Measurements from ENCODE around the gene ITGAX. TPM values are rescaled to one million over a fixed set of nuclear protein-coding genes. Genes with fewer than 3 reads are reported as not detected.

Gene ITGAX
- total RNA-seq, 1 experiment from 2014 or later: not detected

DNA sequence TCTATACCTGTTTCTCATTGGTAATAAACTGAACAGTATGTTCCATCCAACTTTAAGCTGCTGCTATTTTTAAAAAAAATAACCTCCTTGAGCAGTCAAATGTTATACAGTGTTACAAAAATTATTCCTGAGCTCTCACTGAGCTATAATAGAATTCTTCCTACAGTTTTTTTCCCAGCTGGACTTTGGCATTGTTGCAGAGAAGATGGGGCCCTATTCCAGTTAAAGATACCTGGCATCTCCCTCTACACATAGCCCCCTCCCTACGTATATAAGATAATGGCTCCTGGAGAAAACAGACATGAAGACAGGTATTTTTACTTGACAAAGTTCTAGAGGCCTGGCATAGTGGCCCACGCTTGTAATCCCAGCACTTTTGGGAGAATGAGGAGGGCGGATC, 74.8 kb downstream of the ITGAX start:
- no peak for TF ChIP-seq EZH2phosphoT487 (IDR thresholded peaks at IDR 0.05; ENCODE audit: borderline replicate concordance, low read length)
- no peak for TF ChIP-seq CTCF (conservative IDR thresholded peaks at IDR 0.05; ENCODE audit: low read depth, low read length)
- no peak for TF ChIP-seq EZH2 (IDR thresholded peaks at IDR 0.05; ENCODE audit: low read length, unreplicated experiment)
- Histone ChIP-seq H3K9me3 (ENCODE audit: low read length) (no peaks in the 10 kb centered on the region), H3F3A (ENCODE audit: low read length, unreplicated experiment) (no peaks in the 10 kb centered on the region), H3K9ac (ENCODE audit: low read length) (no peak overlapping the region), H4K20me1 (ENCODE audit: low read length) (no peaks in the 10 kb centered on the region), H3K4me3 (ENCODE audit: low read length) (no peak overlapping the region), H3K4me2 (ENCODE audit: low read length) (no peak overlapping the region), H2AFZ (ENCODE audit: low read length) (no peak overlapping the region), H3K27ac (ENCODE audit: low read length) (no peak overlapping the region), H3K27me3 (ENCODE audit: low read length) (no peaks in the 10 kb centered on the region), H3K79me2 (ENCODE audit: low read length) (no peaks in the 10 kb centered on the region), H3K4me1 (ENCODE audit: insufficient read depth, low read length) (no peaks in the 10 kb centered on the region), H3K9me2 (replicated peaks; ENCODE audit: low read length) (no peaks in the 10 kb centered on the region), H3K36me3 (ENCODE audit: low read depth, low read length) (no peaks in the 10 kb centered on the region)
- ChIA-PET CTCF (no interaction called here), POLR2A (ENCODE audit: unreplicated experiment) (no interaction called here)
- no peak for ATAC-seq
- BruUV-seq (replicated peaks): no TSS peak
- DNase-seq: no peak
- intact Hi-C loops (cut with micrococcal nuclease): no loop called here

DNA sequence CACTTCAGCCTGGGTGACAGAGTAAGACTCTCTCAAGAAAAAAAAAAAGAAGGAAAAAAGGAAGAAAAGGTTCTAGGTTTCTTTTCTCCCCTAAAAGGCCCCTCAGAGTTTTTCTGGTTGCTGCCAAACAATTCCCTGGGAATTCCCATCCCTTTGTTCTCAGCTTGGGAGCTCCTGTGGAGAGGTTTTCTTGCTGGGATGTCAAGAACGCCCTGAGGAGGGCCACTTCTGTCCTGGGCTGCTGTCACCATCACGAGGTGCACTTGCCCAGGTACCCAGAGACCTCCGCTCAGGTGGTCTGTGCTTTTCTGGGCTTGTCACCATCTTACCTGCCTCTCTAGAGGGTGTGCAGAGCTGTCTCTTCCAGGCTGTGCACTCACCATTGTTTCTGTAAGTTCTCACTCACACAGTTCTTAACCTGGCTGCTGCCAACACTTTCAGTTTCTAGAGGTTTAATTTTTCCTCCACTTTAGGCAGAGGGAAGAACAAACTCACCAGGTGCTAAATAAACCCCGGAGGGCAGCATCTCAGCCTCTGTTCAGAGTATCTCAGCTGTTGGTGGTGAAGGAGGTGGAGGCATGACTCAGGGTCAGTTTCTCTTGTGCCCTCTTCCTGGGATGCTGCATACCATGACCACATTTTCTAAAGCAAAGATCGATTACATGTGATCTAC, 75.5 kb downstream of the ITGAX start:
- Histone ChIP-seq H4K20me1 (ENCODE audit: low read length) (no peaks in the 10 kb centered on the region), H3F3A (ENCODE audit: low read length, unreplicated experiment) (no peaks in the 10 kb centered on the region), H3K4me2 (ENCODE audit: low read length) (no peak overlapping the region), H3K9me2 (replicated peaks; ENCODE audit: low read length) (no peaks in the 10 kb centered on the region), H3K4me1 (ENCODE audit: insufficient read depth, low read length) (no peaks in the 10 kb centered on the region), H2AFZ (ENCODE audit: low read length) (no peak overlapping the region), H3K9me3 (ENCODE audit: low read length) (no peaks in the 10 kb centered on the region), H3K9ac (ENCODE audit: low read length) (no peak overlapping the region), H3K79me2 (ENCODE audit: low read length) (no peaks in the 10 kb centered on the region), H3K27ac (ENCODE audit: low read length) (no peak overlapping the region), H3K36me3 (ENCODE audit: low read depth, low read length) (no peaks in the 10 kb centered on the region), H3K4me3 (ENCODE audit: low read length) (no peak overlapping the region), H3K27me3 (ENCODE audit: low read length) (no peaks in the 10 kb centered on the region)
- TF ChIP-seq CTCF (conservative IDR thresholded peaks at IDR 0.05; ENCODE audit: low read depth, low read length) (no peak), EZH2 (IDR thresholded peaks at IDR 0.05; ENCODE audit: low read length, unreplicated experiment) (no peak), EZH2phosphoT487 (IDR thresholded peaks at IDR 0.05; ENCODE audit: borderline replicate concordance, low read length) (no peak)
- ChIA-PET POLR2A (ENCODE audit: unreplicated experiment) (no interaction called here), CTCF (no interaction called here)
- intact Hi-C loops (cut with micrococcal nuclease): no loop called here
- no TSS peak for BruUV-seq (replicated peaks)
- DNase-seq (no peak), ATAC-seq (no peak)

Other genes with a start within 250 kb of the ITGAX start
- 47.7 and 69.1 TPM in 2 replicates for gene BCKDK, start 246.8 kb upstream of the ITGAX start, total RNA-seq (2014; rRNA removed)
- 25.3 and 35.1 TPM in 2 replicates for gene KAT8, start 237.5 kb upstream of the ITGAX start, total RNA-seq (2014; rRNA removed)
- gene PRSS8, start 219.4 kb upstream of the ITGAX start, total RNA-seq (2014; rRNA removed): 18.0 and 23.4 TPM in 2 replicates
- gene PRSS36, start 205.1 kb upstream of the ITGAX start, total RNA-seq (2014; rRNA removed): 0.51 TPM in 1 of 2 replicates, not detected in the other
- 43.0 and 90.7 TPM in 2 replicates for gene FUS, start 175.0 kb upstream of the ITGAX start, total RNA-seq (2014; rRNA removed)
- 16.5 and 29.8 TPM in 2 replicates for gene PYCARD, start 152.4 kb upstream of the ITGAX start, total RNA-seq (2014; rRNA removed)
- not detected in 2 replicates for gene TRIM72, start 141.1 kb upstream of the ITGAX start, total RNA-seq (2014; rRNA removed)
- not detected in 2 replicates for gene PYDC1, start 138.0 kb upstream of the ITGAX start, total RNA-seq (2014; rRNA removed)
- gene ITGAM, start 95.2 kb upstream of the ITGAX start, total RNA-seq (2014; rRNA removed): not detected in 2 replicates
- not detected in 2 replicates for gene ITGAD, start 38.2 kb downstream of the ITGAX start, total RNA-seq (2014; rRNA removed)
- not detected in 2 replicates for gene COX6A2, start 73.2 kb downstream of the ITGAX start, total RNA-seq (2014; rRNA removed)
- 0.52 TPM in 1 of 2 replicates, not detected in the other for gene ZNF843, start 87.6 kb downstream of the ITGAX start, total RNA-seq (2014; rRNA removed)
- 5.4 and 5.8 TPM in 2 replicates for gene ARMC5, start 104.3 kb downstream of the ITGAX start, total RNA-seq (2014; rRNA removed)
- gene TGFB1I1, start 117.0 kb downstream of the ITGAX start, total RNA-seq (2014; rRNA removed): 11.2 and 12.5 TPM in 2 replicates
- 0.11 TPM in 1 of 2 replicates, not detected in the other for gene SLC5A2, start 127.9 kb downstream of the ITGAX start, total RNA-seq (2014; rRNA removed)
- 39.9 and 44.3 TPM in 2 replicates for gene RUSF1, start 153.2 kb downstream of the ITGAX start, total RNA-seq (2014; rRNA removed)
- gene AHSP, start 172.7 kb downstream of the ITGAX start, total RNA-seq (2014; rRNA removed): not detected in 2 replicates